SK-N-MC (cell line): Measurements from ENCODE around the gene PLA2G3.

Experiments used
- EZH2 ChIP-seq: fragments of 200-600 bp; sonication (generic); IDR thresholded peaks from one replicate; pipeline ENCODE4 v1.6.1; 2017; ENCODE audit warnings: antibody characterized with exemption
- POLR2AphosphoS5 ChIP-seq: IDR thresholded peaks from 2 replicates; pipeline ENCODE4 v1.6.1; 2012; ENCODE audit warnings: mild to moderate bottlenecking, low read depth, low read length, borderline replicate concordance

GRCh38 chr22:31136711-31137110 lies 3.6 kb downstream of the PLA2G3 start:
- no peak for TF ChIP-seq POLR2AphosphoS5
- no peak for TF ChIP-seq EZH2
